ENCODE results near the gene OPTC. TPM values are rescaled to one million over a fixed set of nuclear protein-coding genes. Genes with fewer than 3 reads are reported as not detected.

The OPTC gene
- total and polyA plus RNA-seq, 2 donors = 0.09 to 0.39 TPM

GRCh38 chr1:203470240-203470639 lies 23.7 kb upstream of the OPTC start:
- Histone ChIP-seq H3K9me3 (ENCODE audit: control insufficient read depth in 2 of 2, insufficient read depth in 1 of 2, low read length in 1 of 2) (no peaks in the 10 kb centered on the region), H3K27me3 (ENCODE audit: control insufficient read depth in 2 of 2, insufficient read depth in 1 of 2, low read length in 1 of 2) (peaks cover 0 to 41% of the 10 kb centered on the region in 2 donors), H3K36me3 (ENCODE audit: control insufficient read depth in 2 of 2, insufficient read depth in 2 of 2, low read length in 1 of 2) (no peaks in the 10 kb centered on the region), H3K27ac (ENCODE audit: low read depth in 1 of 2, low read length in 1 of 2) (no peak overlapping the region), H3K4me1 (ENCODE audit: control insufficient read depth in 2 of 2, insufficient read depth in 2 of 2, low read length in 2 of 2) (no peaks in the 10 kb centered on the region), H3K4me3 (ENCODE audit: low read length in 2 of 2) (no peak overlapping the region)
- no peak for DNase-seq (ENCODE audit: low read depth in 6 of 9, low spot score in 9 of 9)
- 87% methylated on average over 5 of the region's 5 CpGs for WGBS

GRCh38 chr1:203471841-203472240 lies 22.1 kb upstream of the OPTC start:
- Histone ChIP-seq H3K4me3 (ENCODE audit: low read length in 2 of 2) (no peak overlapping the region), H3K27me3 (ENCODE audit: control insufficient read depth in 2 of 2, insufficient read depth in 1 of 2, low read length in 1 of 2) (peaks cover 0 to 35% of the 10 kb centered on the region in 2 donors), H3K9me3 (ENCODE audit: control insufficient read depth in 2 of 2, insufficient read depth in 1 of 2, low read length in 1 of 2) (no peaks in the 10 kb centered on the region), H3K4me1 (ENCODE audit: control insufficient read depth in 2 of 2, insufficient read depth in 2 of 2, low read length in 2 of 2) (no peaks in the 10 kb centered on the region), H3K27ac (ENCODE audit: low read depth in 1 of 2, low read length in 1 of 2) (no peak overlapping the region), H3K36me3 (ENCODE audit: control insufficient read depth in 2 of 2, insufficient read depth in 2 of 2, low read length in 1 of 2) (no peaks in the 10 kb centered on the region)
- 93% methylated on average over 6 of the region's 6 CpGs for WGBS
- DNase-seq (ENCODE audit: low read depth in 6 of 9, low spot score in 9 of 9) = no peak

- Histone ChIP-seq H3K27me3 (ENCODE audit: control insufficient read depth in 2 of 2, insufficient read depth in 1 of 2, low read length in 1 of 2) (peaks cover 0 to 46% of the 10 kb centered on the region in 2 donors), H3K4me1 (ENCODE audit: control insufficient read depth in 2 of 2, insufficient read depth in 2 of 2, low read length in 2 of 2) (peaks cover 0 to 6% of the 10 kb centered on the region in 2 donors), H3K4me3 (ENCODE audit: low read length in 2 of 2) (no peak overlapping the region), H3K27ac (ENCODE audit: low read depth in 1 of 2, low read length in 1 of 2) (no peak overlapping the region), H3K9me3 (ENCODE audit: control insufficient read depth in 2 of 2, insufficient read depth in 1 of 2, low read length in 1 of 2) (no peaks in the 10 kb centered on the region), H3K36me3 (ENCODE audit: control insufficient read depth in 2 of 2, insufficient read depth in 2 of 2, low read length in 1 of 2) (no peaks in the 10 kb centered on the region)
- WGBS = 95% methylated on average over 4 of the region's 4 CpGs
- DNase-seq (ENCODE audit: low read depth in 6 of 9, low spot score in 9 of 9) = no peak
Measured at GRCh38 chr1:203473281-203473680, 20.7 kb upstream of the OPTC start.

- peaks cover 0 to 6% of the 10 kb centered on the region in 2 donors for H3K4me1 ChIP-seq (ENCODE audit: control insufficient read depth in 2 of 2, insufficient read depth in 2 of 2, low read length in 2 of 2)
- DNase-seq (ENCODE audit: low read depth in 6 of 9, low spot score in 9 of 9) = no peak
- no peaks in the 10 kb centered on the region for H3K9me3 ChIP-seq (ENCODE audit: control insufficient read depth in 2 of 2, insufficient read depth in 1 of 2, low read length in 1 of 2)
- H3K27ac ChIP-seq (ENCODE audit: low read depth in 1 of 2, low read length in 1 of 2) = no peak overlapping the region
- H3K4me3 ChIP-seq (ENCODE audit: low read length in 2 of 2) = no peak overlapping the region
- WGBS = 93% methylated on average over 9 of the region's 9 CpGs
- no peaks in the 10 kb centered on the region for H3K36me3 ChIP-seq (ENCODE audit: control insufficient read depth in 2 of 2, insufficient read depth in 2 of 2, low read length in 1 of 2)
- peaks cover 0 to 45% of the 10 kb centered on the region in 2 donors for H3K27me3 ChIP-seq (ENCODE audit: control insufficient read depth in 2 of 2, insufficient read depth in 1 of 2, low read length in 1 of 2)
Measured at GRCh38 chr1:203473781-203474305, 20.1 kb upstream of the OPTC start.

- H3K4me3 ChIP-seq (ENCODE audit: low read length in 2 of 2) = no peak within 1 kb of the TSS
- H3K36me3 ChIP-seq (ENCODE audit: control insufficient read depth in 2 of 2, insufficient read depth in 2 of 2, low read length in 1 of 2) = no peaks in the 10 kb centered on the region
- WGBS = 77% methylated on average over 8 of the region's 8 CpGs
- no peaks in the 10 kb centered on the region for H3K9me3 ChIP-seq (ENCODE audit: control insufficient read depth in 2 of 2, insufficient read depth in 1 of 2, low read length in 1 of 2)
- no peak for DNase-seq (ENCODE audit: low read depth in 6 of 9, low spot score in 9 of 9)
- H3K27ac ChIP-seq (ENCODE audit: low read depth in 1 of 2, low read length in 1 of 2) = no peak within 1 kb of the TSS
- H3K4me1 ChIP-seq (ENCODE audit: control insufficient read depth in 2 of 2, insufficient read depth in 2 of 2, low read length in 2 of 2) = peaks cover 0 to 6% of the 10 kb centered on the region in 2 donors
- peaks cover 0 to 34% of the 10 kb centered on the region in 2 donors for H3K27me3 ChIP-seq (ENCODE audit: control insufficient read depth in 2 of 2, insufficient read depth in 1 of 2, low read length in 1 of 2)
Measured at GRCh38 chr1:203475012-203475981, 18.7 kb upstream of the OPTC start, which contains the start of gene PRELP. Gene PRELP (plus strand): TSS chr1:203475806. CDS start chr1:203483185, 7,379 bp downstream.

- no peak for DNase-seq (ENCODE audit: low read depth in 6 of 9, low spot score in 9 of 9)
- WGBS = 97% methylated on average over 9 of the region's 9 CpGs
- peaks cover 0 to 6% of the 10 kb centered on the region in 2 donors for H3K4me1 ChIP-seq (ENCODE audit: control insufficient read depth in 2 of 2, insufficient read depth in 2 of 2, low read length in 2 of 2)
- H3K4me3 ChIP-seq (ENCODE audit: low read length in 2 of 2) = no peak overlapping the region
- H3K27ac ChIP-seq (ENCODE audit: low read depth in 1 of 2, low read length in 1 of 2) = no peak overlapping the region
- H3K36me3 ChIP-seq (ENCODE audit: control insufficient read depth in 2 of 2, insufficient read depth in 2 of 2, low read length in 1 of 2) = no peaks in the 10 kb centered on the region
- H3K9me3 ChIP-seq (ENCODE audit: control insufficient read depth in 2 of 2, insufficient read depth in 1 of 2, low read length in 1 of 2) = no peaks in the 10 kb centered on the region
- peaks cover 0 to 30% of the 10 kb centered on the region in 2 donors for H3K27me3 ChIP-seq (ENCODE audit: control insufficient read depth in 2 of 2, insufficient read depth in 1 of 2, low read length in 1 of 2)
Measured at GRCh38 chr1:203476216-203476814, 17.6 kb upstream of the OPTC start.

- 82% methylated on average over 3 of the region's 3 CpGs for WGBS
- no peak overlapping the region for H3K4me3 ChIP-seq (ENCODE audit: low read length in 2 of 2)
- peak in 1 of 9 donors; percentile 10 for DNase-seq (ENCODE audit: low read depth in 6 of 9, low spot score in 9 of 9)
- no peaks in the 10 kb centered on the region for H3K9me3 ChIP-seq (ENCODE audit: control insufficient read depth in 2 of 2, insufficient read depth in 1 of 2, low read length in 1 of 2)
- peaks cover 0 to 20% of the 10 kb centered on the region in 2 donors for H3K27me3 ChIP-seq (ENCODE audit: control insufficient read depth in 2 of 2, insufficient read depth in 1 of 2, low read length in 1 of 2)
- H3K36me3 ChIP-seq (ENCODE audit: control insufficient read depth in 2 of 2, insufficient read depth in 2 of 2, low read length in 1 of 2) = no peaks in the 10 kb centered on the region
- H3K27ac ChIP-seq (ENCODE audit: low read depth in 1 of 2, low read length in 1 of 2) = no peak overlapping the region
- peaks cover 0 to 6% of the 10 kb centered on the region in 2 donors for H3K4me1 ChIP-seq (ENCODE audit: control insufficient read depth in 2 of 2, insufficient read depth in 2 of 2, low read length in 2 of 2)
Measured at GRCh38 chr1:203477748-203478147, 16.2 kb upstream of the OPTC start.

- WGBS = 98% methylated on average over 3 of the region's 3 CpGs
- Histone ChIP-seq H3K27ac (ENCODE audit: low read depth in 1 of 2, low read length in 1 of 2) (no peak overlapping the region), H3K9me3 (ENCODE audit: control insufficient read depth in 2 of 2, insufficient read depth in 1 of 2, low read length in 1 of 2) (no peaks in the 10 kb centered on the region), H3K4me1 (ENCODE audit: control insufficient read depth in 2 of 2, insufficient read depth in 2 of 2, low read length in 2 of 2) (peaks cover 0 to 6% of the 10 kb centered on the region in 2 donors), H3K4me3 (ENCODE audit: low read length in 2 of 2) (no peak overlapping the region), H3K27me3 (ENCODE audit: control insufficient read depth in 2 of 2, insufficient read depth in 1 of 2, low read length in 1 of 2) (peaks cover 0 to 20% of the 10 kb centered on the region in 2 donors), H3K36me3 (ENCODE audit: control insufficient read depth in 2 of 2, insufficient read depth in 2 of 2, low read length in 1 of 2) (no peaks in the 10 kb centered on the region)
- no peak for DNase-seq (ENCODE audit: low read depth in 6 of 9, low spot score in 9 of 9)
Measured at GRCh38 chr1:203478231-203478630, 15.7 kb upstream of the OPTC start.

- Histone ChIP-seq H3K9me3 (ENCODE audit: control insufficient read depth in 2 of 2, insufficient read depth in 1 of 2, low read length in 1 of 2) (no peaks in the 10 kb centered on the region), H3K27me3 (ENCODE audit: control insufficient read depth in 2 of 2, insufficient read depth in 1 of 2, low read length in 1 of 2) (peaks cover 0 to 17% of the 10 kb centered on the region in 2 donors), H3K27ac (ENCODE audit: low read depth in 1 of 2, low read length in 1 of 2) (no peak overlapping the region), H3K36me3 (ENCODE audit: control insufficient read depth in 2 of 2, insufficient read depth in 2 of 2, low read length in 1 of 2) (no peaks in the 10 kb centered on the region), H3K4me3 (ENCODE audit: low read length in 2 of 2) (no peak overlapping the region), H3K4me1 (ENCODE audit: control insufficient read depth in 2 of 2, insufficient read depth in 2 of 2, low read length in 2 of 2) (peaks cover 0 to 6% of the 10 kb centered on the region in 2 donors)
- 97% methylated on average over 5 of the region's 5 CpGs for WGBS
- no peak for DNase-seq (ENCODE audit: low read depth in 6 of 9, low spot score in 9 of 9)
Measured at GRCh38 chr1:203478986-203479385, 15.0 kb upstream of the OPTC start.

Measured in thymus (tissue), 11 donors.